Measurements from ENCODE around the gene WWOX. TPM values are rescaled to one million over a fixed set of nuclear protein-coding genes. Genes with fewer than 3 reads are reported as not detected.

WWOX gene
- polyA plus RNA-seq, 1 donor (not counting 4 experiments of a cell fraction or from before 2014, with no cell fraction given) = 5.1 TPM

- dilution Hi-C loops (cut with MboI; ENCODE audit: extremely low pct_ligation_motif_present, low sequenced_read_pairs) = no loop called here
- no peak overlapping the region for H2AFZ ChIP-seq (ENCODE audit: control insufficient read depth, low read length)
- H3K4me3 ChIP-seq (ENCODE audit: control insufficient read depth in 2 of 3, extremely low read depth in 1 of 3, insufficient read depth in 2 of 3, low read depth in 1 of 3, low read length in 3 of 3) = no peak overlapping the region
- no peaks in the 10 kb centered on the region for H3K9me3 ChIP-seq (ENCODE audit: control insufficient read depth, low read depth, low read length)
- no peaks in the 10 kb centered on the region for H4K20me1 ChIP-seq (ENCODE audit: control insufficient read depth, extremely low read depth, insufficient read depth, low read length)
- H3K4me2 ChIP-seq (ENCODE audit: control insufficient read depth, extremely low read depth, insufficient read depth, low read depth, low read length) = no peak overlapping the region
- no peaks in the 10 kb centered on the region for H3K36me3 ChIP-seq (ENCODE audit: control insufficient read depth in 2 of 2, extremely low read depth in 1 of 2, insufficient read depth in 2 of 2, low read length in 2 of 2)
- H3K27me3 ChIP-seq (ENCODE audit: control insufficient read depth, extremely low read depth, insufficient read depth, low read length) = no peaks in the 10 kb centered on the region
- TF ChIP-seq EZH2 (IDR thresholded peaks at IDR 0.05; ENCODE audit: low read length) (no peak), CTCF (optimal IDR thresholded peaks at IDR 0.05 in 1 of 3, IDR thresholded peaks at IDR 0.05 in 1 of 3, conservative IDR thresholded peaks at IDR 0.05 in 1 of 3; ENCODE audit: extremely low read depth in 1 of 3, insufficient read depth in 2 of 3, low read length in 3 of 3) (no peak)
- H3K9me1 ChIP-seq (ENCODE audit: control insufficient read depth, extremely low read depth, insufficient read depth, low read length) = no peaks in the 10 kb centered on the region
- H3K9ac ChIP-seq (ENCODE audit: control insufficient read depth, extremely low read depth, insufficient read depth, low read length) = no peak overlapping the region
- no peaks in the 10 kb centered on the region for H3K4me1 ChIP-seq (ENCODE audit: control insufficient read depth, extremely low read depth, insufficient read depth, low read length)
- H3K27ac ChIP-seq (ENCODE audit: control insufficient read depth, insufficient read depth, low read length) = no peak overlapping the region
- no peaks in the 10 kb centered on the region for H3K79me2 ChIP-seq (ENCODE audit: control insufficient read depth, insufficient read depth, low read length)
- no peak for DNase-seq (ENCODE audit: low read depth, low spot score)
- no peak for FAIRE-seq
These were observed 185.5 kb downstream of the WWOX start for GRCh38 chr16:78284957-78285434.

- no peaks in the 10 kb centered on the region for H3K4me1 ChIP-seq (ENCODE audit: control insufficient read depth, extremely low read depth, insufficient read depth, low read length)
- dilution Hi-C loops (cut with MboI; ENCODE audit: extremely low pct_ligation_motif_present, low sequenced_read_pairs) = no loop called here
- TF ChIP-seq EZH2 (IDR thresholded peaks at IDR 0.05; ENCODE audit: low read length) (no peak), CTCF (optimal IDR thresholded peaks at IDR 0.05 in 1 of 3, IDR thresholded peaks at IDR 0.05 in 1 of 3, conservative IDR thresholded peaks at IDR 0.05 in 1 of 3; ENCODE audit: extremely low read depth in 1 of 3, insufficient read depth in 2 of 3, low read length in 3 of 3) (no peak)
- no peaks in the 10 kb centered on the region for H3K27me3 ChIP-seq (ENCODE audit: control insufficient read depth, extremely low read depth, insufficient read depth, low read length)
- H4K20me1 ChIP-seq (ENCODE audit: control insufficient read depth, extremely low read depth, insufficient read depth, low read length) = no peaks in the 10 kb centered on the region
- H3K4me2 ChIP-seq (ENCODE audit: control insufficient read depth, extremely low read depth, insufficient read depth, low read depth, low read length) = no peak overlapping the region
- H3K9ac ChIP-seq (ENCODE audit: control insufficient read depth, extremely low read depth, insufficient read depth, low read length) = no peak overlapping the region
- FAIRE-seq (no peak), DNase-seq (ENCODE audit: low read depth, low spot score) (no peak)
- H3K79me2 ChIP-seq (ENCODE audit: control insufficient read depth, insufficient read depth, low read length) = no peaks in the 10 kb centered on the region
- H3K9me1 ChIP-seq (ENCODE audit: control insufficient read depth, extremely low read depth, insufficient read depth, low read length) = no peaks in the 10 kb centered on the region
- no peak overlapping the region for H2AFZ ChIP-seq (ENCODE audit: control insufficient read depth, low read length)
- H3K36me3 ChIP-seq (ENCODE audit: control insufficient read depth in 2 of 2, extremely low read depth in 1 of 2, insufficient read depth in 2 of 2, low read length in 2 of 2) = no peaks in the 10 kb centered on the region
- H3K4me3 ChIP-seq (ENCODE audit: control insufficient read depth in 2 of 3, extremely low read depth in 1 of 3, insufficient read depth in 2 of 3, low read depth in 1 of 3, low read length in 3 of 3) = no peak overlapping the region
- no peaks in the 10 kb centered on the region for H3K9me3 ChIP-seq (ENCODE audit: control insufficient read depth, low read depth, low read length)
- no peak overlapping the region for H3K27ac ChIP-seq (ENCODE audit: control insufficient read depth, insufficient read depth, low read length)
These were observed 186.0 kb downstream of the WWOX start for GRCh38 chr16:78285437-78285922.

All from keratinocyte (primary cell).